Fibroblast of mammary gland (primary cell): Measurements from ENCODE around the gene SEC31B.

Experiments
- DNase-seq: peaks from one replicate; pipeline ENCODE4 v3.0.0-alpha.2; 2010; ENCODE audit warnings: low read depth
- H3K4me3 ChIP-seq: 2 replicates; pipeline ENCODE4 v1.5.1; 2011; ENCODE audit warnings: low read depth, mild to moderate bottlenecking, low read length, moderate library complexity; ENCODE audit not compliant: control insufficient read depth
- TF ChIP-seq, protein P1 (sequence below): conservative IDR thresholded peaks from 2 replicates; pipeline ENCODE4 v1.5.1; 2011; ENCODE audit warnings: low read depth, low read length, inconsistent platforms; ENCODE audit not compliant: control insufficient read depth, insufficient read depth

Gene SEC31B

GRCh38 chr10:100438674-100439315, 80.9 kb downstream of the SEC31B start:
- no peak overlapping the region for H3K4me3 ChIP-seq
- TF ChIP-seq, protein P1, sequence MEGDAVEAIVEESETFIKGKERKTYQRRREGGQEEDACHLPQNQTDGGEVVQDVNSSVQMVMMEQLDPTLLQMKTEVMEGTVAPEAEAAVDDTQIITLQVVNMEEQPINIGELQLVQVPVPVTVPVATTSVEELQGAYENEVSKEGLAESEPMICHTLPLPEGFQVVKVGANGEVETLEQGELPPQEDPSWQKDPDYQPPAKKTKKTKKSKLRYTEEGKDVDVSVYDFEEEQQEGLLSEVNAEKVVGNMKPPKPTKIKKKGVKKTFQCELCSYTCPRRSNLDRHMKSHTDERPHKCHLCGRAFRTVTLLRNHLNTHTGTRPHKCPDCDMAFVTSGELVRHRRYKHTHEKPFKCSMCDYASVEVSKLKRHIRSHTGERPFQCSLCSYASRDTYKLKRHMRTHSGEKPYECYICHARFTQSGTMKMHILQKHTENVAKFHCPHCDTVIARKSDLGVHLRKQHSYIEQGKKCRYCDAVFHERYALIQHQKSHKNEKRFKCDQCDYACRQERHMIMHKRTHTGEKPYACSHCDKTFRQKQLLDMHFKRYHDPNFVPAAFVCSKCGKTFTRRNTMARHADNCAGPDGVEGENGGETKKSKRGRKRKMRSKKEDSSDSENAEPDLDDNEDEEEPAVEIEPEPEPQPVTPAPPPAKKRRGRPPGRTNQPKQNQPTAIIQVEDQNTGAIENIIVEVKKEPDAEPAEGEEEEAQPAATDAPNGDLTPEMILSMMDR: no peak
- no peak for DNase-seq
